HL-60/S4 treated with phorbol 12-myristate 13-acetate at 8.2 ng/mL for 4 days and 3 days (cell line): ENCODE data around the gene GSDMA.

Source experiments
- in situ Hi-C: fragments of 300-500 bp; cut with MboI; formaldehyde crosslinking; loops from 2 replicates; pipeline ENCODE4 v1.15.0; 2022; ENCODE audit warnings: low sequenced_read_pairs

Gene GSDMA

GRCh38 chr17:39994448-39994847, 31.6 kb downstream of the GSDMA start:
- in situ Hi-C loops, result no loop called here

DNA sequence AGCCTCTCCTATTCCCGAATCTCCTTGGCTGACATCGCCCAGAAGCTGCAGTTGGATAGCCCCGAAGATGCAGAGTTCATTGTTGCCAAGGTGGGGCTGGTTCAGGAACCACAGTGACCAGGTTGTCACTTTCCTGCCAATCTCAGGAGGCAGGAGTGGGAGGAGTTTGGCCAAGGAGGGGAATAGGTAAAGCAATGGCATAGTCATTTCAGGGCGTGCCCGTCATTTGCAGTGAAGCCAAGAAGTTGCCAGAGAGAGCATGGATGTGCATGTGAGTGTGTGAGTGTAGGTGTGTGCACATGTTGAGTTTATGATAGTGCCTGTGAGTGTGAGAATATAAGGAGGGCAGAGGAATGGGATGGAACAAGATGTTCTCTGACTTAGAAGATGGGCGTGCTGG, 32.6 kb downstream of the GSDMA start:
- in situ Hi-C loops, result no loop called here

DNA sequence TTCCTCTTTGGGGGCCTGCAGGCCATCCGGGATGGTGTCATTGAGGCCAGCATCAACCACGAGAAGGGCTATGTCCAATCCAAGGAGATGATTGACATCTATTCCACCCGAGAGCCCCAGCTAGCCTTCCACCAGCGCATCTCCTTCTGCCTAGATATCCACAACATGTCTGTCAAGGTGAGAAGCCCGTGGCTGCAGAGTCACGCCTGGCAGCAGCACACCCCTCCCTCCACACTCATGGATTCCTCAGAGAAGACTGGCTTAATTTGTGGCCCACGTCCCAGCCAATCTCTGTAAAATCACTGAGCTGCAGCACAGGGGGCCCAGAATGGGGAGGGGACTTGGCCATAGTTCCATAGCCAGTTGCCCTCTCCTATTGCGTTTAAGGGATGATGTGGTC, 33.4 kb downstream of the GSDMA start:
- in situ Hi-C loops, result no loop called here

DNA sequence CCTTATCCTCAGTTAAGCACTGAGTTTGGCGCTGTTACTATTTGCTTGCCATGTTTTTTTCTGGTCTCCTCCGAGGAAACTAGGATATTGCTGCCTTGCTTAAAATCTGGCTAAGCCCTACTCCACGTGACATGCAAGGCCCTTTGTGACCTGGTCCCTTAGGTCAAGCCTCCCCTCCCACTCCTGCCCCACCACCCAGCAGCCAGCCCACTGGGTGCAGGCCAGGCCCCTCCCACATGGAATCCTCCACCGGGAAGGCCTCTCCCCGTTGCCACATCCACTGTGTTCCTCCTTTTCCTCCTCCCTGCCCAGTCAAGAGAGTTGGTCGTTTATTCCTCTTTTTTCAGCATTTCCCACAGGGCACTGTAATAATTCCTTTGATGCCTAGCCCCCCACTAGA, 34.0 kb downstream of the GSDMA start:
- in situ Hi-C loops, result no loop called here

DNA sequence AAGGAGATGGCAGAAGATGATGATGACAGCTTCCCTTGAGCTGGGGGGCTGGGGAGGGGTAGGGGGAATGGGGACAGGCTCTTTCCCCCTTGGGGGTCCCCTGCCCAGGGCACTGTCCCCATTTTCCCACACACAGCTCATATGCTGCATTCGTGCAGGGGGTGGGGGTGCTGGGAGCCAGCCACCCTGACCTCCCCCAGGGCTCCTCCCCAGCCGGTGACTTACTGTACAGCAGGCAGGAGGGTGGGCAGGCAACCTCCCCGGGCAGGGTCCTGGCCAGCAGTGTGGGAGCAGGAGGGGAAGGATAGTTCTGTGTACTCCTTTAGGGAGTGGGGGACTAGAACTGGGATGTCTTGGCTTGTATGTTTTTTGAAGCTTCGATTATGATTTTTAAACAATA, 34.7 kb downstream of the GSDMA start:
- in situ Hi-C loops, result no loop called here

- in situ Hi-C loops, result no loop called here
These were observed 36.3 kb downstream of the GSDMA start for GRCh38 chr17:39999067-39999466.

DNA sequence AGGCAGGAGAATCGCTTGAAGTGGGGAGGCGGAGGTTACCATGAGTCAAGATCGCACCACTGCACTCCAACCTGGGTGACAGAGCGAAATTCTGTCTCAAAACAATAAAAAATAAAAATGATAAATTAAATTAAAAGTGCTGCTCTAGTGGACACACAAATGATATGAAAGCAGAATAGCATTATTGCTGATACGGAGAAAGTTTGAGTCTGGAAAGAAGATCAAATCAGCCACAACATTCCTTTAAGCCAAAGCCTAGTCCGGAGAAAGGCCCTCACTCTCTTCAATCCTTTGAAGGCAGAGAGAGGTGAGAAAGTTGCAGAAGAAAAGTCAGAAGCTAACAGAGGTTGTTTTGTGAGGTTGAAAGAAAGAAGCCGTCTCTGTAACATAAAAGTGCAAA, 37.4 kb downstream of the GSDMA start:
- in situ Hi-C loops, result loop anchor here (25.0 kb wide), 1 partner anchor 287 kb away; the partner anchor contains the start of gene CDC6

DNA sequence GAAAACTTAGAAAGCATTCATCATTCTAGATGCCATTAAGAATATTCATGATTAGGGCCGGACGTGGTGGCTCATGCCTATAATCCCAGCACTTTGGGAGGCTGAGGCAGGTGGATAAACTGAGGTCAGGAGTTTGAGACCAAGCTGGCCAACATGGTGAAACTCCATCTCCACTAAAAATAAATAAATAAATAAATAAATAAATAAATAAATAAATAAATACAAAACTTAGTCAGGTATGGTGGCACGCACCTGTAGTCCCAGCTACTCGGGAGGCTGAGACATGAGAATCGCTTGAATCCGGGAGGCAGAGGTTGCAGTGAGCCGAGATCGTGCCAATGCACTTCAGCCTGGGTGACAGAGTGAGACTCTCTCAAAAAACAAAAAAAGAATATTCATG, 38.5 kb downstream of the GSDMA start:
- in situ Hi-C loops, result loop anchor here (25.0 kb wide), 1 partner anchor 286 kb away; the partner anchor contains the start of gene CDC6

DNA sequence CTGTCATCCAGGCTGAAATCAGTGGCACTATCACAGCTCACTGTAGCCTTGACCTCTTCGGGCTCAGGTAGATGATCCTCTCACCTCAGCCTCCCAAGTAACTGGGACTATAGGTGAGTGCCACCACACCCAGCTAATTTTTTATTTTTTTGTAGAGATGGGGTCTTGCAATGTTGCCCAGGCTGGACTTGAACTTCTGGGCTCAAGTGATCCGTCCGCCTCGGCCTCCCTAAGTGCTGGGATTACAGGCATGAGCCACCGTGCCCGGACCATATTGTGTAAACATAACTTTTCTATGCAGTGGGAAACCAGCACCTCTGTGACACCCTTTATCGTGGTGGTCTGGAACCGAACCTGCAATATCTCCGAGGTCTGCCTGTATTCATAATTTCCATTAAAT, 41.3 kb downstream of the GSDMA start:
- in situ Hi-C loops, result loop anchor here (25.0 kb wide), 1 partner anchor 283 kb away; the partner anchor contains the start of gene CDC6

DNA sequence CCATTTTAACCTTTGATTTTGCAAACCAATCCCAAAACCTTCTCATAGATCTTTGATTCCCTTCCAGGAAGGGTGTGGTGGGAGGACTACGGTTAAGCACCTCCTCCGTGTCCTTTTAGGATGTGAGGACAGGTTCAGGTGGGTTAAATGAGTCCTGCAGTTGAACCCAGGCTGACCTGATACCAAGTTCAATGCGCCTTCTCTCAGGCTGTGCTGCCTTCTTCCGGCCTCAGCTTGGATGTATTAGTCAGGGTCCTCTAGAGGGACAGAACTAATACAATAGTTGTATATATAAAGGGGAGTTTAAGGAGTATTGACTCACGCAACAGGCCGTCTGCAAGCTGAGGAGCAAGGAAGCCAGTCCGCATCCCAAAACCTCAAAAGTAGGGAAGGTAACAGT, 41.9 kb downstream of the GSDMA start:
- in situ Hi-C loops, result loop anchor here (25.0 kb wide), 1 partner anchor 283 kb away; the partner anchor contains the start of gene CDC6

DNA sequence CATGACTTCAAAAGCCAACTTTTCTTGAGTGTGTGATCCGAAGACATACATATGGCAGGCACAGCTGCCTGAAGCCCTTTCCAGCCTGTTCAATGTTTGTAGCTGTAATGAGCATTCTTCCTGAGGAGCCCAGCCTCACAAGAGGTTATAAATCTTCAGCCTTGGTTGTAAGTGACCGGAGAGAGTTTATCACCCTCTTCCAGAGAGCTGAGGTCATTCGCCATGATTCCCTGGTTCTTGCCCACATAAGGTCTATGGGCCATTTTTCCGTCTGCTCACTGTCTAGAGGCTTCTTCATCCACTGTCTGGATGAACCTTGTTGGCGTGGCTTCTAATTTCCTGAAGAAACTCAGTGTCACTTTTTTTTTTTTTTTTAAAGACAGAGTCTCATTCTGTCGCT, 42.7 kb downstream of the GSDMA start:
- in situ Hi-C loops, result loop anchor here (25.0 kb wide), 1 partner anchor 282 kb away; the partner anchor contains the start of gene CDC6

DNA sequence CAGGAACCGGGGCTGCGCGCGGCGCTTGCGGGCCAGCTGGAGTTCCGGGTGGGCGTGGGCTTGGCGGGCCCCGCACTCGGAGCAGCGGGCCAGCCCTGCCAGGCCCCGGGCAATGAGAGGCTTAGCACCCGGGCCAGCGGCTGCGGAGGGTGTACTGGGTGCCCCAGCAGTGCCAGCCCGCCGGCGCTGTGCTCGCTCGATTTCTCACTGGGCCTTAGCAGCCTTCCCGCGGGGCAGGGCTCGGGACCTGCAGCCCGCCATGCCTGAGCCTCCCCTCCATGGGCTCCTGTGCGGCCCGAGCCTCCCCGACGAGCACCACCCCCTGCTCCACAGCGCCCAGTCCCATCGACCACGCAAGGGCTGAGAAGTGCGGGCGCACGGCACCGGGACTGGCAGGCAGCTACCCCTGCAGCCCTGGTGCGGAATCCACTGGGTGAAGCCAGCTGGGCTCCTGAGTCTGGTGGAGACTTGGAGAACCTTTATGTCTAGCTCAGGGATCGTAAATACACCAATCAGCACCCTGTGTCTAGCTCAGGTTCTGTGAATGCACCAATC, 48.2 kb downstream of the GSDMA start:
- in situ Hi-C loops, result loop anchor here (25.0 kb wide), 1 partner anchor 276 kb away; the partner anchor contains the start of gene CDC6

DNA sequence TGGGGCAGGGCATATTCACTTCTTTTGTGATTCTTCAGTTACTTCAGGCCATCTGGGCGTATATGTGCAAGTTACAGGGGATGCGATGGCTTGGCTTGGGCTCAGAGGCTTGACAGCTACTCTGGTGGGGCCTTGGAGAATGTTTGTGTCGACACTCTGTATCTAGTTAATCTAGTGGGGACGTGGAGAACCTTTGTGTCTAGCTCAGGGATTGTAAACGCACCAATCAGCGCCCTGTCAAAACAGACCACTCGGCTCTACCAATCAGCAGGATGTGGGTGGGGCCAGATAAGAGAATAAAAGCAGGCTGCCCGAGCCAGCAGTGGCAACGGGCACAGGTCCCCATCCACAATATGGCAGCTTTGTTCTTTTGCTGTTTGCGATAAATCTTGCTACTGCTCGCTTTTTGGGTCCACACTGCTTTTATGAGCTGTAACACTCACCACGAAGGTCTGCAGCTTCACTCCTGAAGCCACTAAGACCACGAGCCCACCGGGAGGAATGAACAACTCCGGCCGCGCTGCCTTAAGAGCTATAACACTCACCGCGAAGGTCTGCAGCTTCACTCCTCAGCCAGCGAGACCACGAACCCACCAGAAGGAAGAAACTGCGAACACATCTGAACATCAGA, 49.3 kb downstream of the GSDMA start:
- in situ Hi-C loops, result loop anchor here (25.0 kb wide), 1 partner anchor 275 kb away; the partner anchor contains the start of gene CDC6

GRCh38 chr17:40014375-40014980, 51.7 kb downstream of the GSDMA start:
- in situ Hi-C loops, result loop anchor here (25.0 kb wide), 1 partner anchor 273 kb away; the partner anchor contains the start of gene CDC6

DNA sequence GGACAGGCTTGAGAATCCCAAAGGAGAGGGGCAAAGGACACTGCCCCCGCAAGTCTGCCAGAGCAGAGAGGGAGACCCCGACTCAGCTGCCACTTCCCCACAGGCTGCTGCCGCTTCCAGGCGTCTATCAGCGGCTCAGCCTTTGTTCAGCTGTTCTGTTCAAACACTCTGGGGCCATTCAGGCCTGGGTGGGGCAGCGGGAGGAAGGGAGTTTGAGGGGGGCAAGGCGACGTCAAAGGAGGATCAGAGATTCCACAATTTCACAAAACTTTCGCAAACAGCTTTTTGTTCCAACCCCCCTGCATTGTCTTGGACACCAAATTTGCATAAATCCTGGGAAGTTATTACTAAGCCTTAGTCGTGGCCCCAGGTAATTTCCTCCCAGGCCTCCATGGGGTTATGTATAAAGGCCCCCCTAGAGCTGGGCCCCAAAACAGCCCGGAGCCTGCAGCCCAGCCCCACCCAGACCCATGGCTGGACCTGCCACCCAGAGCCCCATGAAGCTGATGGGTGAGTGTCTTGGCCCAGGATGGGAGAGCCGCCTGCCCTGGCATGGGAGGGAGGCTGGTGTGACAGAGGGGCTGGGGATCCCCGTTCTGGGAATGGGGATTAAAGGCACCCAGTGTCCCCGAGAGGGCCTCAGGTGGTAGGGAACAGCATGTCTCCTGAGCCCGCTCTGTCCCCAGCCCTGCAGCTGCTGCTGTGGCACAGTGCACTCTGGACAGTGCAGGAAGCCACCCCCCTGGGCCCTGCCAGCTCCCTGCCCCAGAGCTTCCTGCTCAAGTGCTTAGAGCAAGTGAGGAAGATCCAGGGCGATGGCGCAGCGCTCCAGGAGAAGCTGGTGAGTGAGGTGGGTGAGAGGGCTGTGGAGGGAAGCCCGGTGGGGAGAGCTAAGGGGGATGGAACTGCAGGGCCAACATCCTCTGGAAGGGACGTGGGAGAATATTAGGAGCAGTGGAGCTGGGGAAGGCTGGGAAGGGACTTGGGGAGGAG, 52.5 kb downstream of the GSDMA start, which contains the start of gene CSF3:
Gene CSF3 (plus strand): TSS at position 436 of the 993 bp plus-strand sequence. CDS start 35 bp downstream, at position 471.
- in situ Hi-C loops, result loop anchor here (25.0 kb wide), 1 partner anchor 272 kb away; the partner anchor contains the start of gene CDC6

DNA sequence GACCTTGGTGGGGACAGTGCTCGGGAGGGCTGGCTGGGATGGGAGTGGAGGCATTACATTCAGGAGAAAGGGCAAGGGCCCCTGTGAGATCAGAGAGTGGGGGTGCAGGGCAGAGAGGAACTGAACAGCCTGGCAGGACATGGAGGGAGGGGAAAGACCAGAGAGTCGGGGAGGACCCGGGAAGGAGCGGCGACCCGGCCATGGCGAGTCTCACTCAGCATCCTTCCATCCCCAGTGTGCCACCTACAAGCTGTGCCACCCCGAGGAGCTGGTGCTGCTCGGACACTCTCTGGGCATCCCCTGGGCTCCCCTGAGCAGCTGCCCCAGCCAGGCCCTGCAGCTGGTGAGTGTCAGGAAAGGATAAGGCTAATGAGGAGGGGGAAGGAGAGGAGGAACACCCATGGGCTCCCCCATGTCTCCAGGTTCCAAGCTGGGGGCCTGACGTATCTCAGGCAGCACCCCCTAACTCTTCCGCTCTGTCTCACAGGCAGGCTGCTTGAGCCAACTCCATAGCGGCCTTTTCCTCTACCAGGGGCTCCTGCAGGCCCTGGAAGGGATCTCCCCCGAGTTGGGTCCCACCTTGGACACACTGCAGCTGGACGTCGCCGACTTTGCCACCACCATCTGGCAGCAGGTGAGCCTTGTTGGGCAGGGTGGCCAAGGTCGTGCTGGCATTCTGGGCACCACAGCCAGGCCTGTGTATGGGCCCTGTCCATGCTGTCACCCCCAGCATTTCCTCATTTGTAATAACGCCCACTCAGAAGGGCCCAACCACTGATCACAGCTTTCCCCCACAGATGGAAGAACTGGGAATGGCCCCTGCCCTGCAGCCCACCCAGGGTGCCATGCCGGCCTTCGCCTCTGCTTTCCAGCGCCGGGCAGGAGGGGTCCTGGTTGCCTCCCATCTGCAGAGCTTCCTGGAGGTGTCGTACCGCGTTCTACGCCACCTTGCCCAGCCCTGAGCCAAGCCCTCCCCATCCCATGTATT, 53.5 kb downstream of the GSDMA start:
- in situ Hi-C loops, result loop anchor here (25.0 kb wide), 1 partner anchor 271 kb away; the partner anchor contains the start of gene CDC6

- in situ Hi-C loops, result loop anchor here (25.0 kb wide), 1 partner anchor 270 kb away; the partner anchor contains the start of gene CDC6
These were observed 54.7 kb downstream of the GSDMA start for GRCh38 chr17:40017422-40018080.
